ENCODE results near the gene P2RX2.

P2RX2 gene

GRCh38 chr12:132604151-132604618, 14.4 kb upstream of the P2RX2 start:
- DNase-seq, result no peak

- no peak for DNase-seq
Observed at GRCh38 chr12:132604668-132605441, 13.7 kb upstream of the P2RX2 start.

DNA sequence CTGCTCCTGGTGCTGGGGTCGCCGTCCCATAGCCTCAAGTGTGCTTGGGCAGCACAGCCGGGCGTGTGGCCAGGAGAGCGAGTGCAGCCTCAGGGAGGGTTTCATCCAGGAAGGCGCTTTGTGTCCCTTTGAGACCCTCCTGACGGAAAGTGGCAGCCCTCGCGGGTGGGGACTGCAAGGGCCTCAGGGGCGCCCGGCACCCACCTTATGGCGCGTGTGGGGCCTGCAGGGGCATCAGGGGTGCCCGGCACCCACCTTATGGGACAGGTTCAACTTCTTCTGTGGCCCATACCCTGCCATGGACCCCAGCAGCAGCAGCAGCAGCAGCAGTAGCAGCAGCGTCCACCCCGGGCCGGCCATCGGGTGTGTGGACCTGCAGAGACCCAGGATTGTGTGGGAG, 12.7 kb upstream of the P2RX2 start:
- no peak for DNase-seq

- no peak for DNase-seq
Observed at GRCh38 chr12:132606466-132606865, 12.1 kb upstream of the P2RX2 start.

DNA sequence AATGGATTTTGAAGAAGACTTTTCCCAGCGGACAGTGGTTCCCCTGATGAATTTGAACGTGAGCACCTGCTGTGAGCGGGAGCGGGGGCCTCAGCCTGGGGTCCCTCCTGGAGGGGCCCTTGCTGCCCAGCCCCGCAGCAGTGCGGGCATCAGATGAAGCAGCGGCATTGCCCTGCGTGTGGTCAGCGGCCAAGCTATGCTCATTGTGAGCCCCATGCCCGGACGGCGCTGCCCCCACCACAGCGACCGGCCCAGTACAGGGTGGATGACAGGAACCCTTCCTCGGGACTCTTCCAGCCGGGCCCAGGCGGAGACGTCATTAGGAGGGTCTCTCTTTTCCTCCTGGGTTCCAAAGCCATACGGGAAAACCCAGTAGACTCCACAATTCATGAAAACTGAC, 11.6 kb upstream of the P2RX2 start:
- no peak for DNase-seq

DNA sequence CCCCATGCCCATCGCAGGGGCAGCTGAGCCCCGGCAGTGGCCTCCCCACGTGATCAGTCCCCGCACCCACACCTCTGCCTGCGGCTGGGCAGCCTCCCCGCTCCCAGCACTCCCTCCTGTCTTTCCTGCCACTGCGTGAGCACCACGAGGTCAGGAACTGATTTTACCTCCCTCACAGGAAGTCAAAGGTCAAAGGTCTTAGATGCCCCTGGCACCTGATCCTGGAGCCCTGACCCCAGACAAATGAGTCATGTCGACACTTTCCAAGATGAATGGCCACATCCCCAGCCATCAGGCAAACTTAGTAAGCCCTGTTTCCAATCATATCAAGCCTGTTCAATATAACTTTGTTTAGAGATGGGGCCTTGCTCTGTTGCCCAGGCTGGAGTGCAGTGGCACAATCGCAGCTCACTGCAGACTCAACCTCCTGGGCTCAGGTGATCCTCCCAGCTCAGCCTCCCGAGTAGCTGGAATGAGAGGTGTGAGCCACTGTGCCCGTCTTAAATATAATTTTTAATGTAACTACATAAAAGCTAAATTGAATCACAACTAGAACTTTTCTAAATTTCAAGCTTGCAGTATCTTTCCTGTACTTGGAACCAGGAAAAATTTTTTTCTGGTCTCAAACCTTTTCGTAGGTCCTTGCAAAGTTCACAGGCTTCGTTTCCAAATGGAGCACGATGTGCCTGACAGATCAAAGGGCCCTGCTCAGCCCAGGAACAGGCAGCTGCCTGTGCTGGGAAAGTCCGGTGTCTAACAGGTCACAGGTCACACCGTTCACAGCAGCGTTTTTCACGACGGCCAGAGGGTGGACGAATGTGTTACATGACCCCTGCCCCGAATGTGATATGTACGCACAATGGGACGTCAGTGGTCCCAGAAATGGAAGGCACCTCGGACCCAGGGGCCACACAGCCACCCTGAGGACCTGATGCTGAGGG, 10.1 kb upstream of the P2RX2 start:
- DNase-seq, result no peak

DNA sequence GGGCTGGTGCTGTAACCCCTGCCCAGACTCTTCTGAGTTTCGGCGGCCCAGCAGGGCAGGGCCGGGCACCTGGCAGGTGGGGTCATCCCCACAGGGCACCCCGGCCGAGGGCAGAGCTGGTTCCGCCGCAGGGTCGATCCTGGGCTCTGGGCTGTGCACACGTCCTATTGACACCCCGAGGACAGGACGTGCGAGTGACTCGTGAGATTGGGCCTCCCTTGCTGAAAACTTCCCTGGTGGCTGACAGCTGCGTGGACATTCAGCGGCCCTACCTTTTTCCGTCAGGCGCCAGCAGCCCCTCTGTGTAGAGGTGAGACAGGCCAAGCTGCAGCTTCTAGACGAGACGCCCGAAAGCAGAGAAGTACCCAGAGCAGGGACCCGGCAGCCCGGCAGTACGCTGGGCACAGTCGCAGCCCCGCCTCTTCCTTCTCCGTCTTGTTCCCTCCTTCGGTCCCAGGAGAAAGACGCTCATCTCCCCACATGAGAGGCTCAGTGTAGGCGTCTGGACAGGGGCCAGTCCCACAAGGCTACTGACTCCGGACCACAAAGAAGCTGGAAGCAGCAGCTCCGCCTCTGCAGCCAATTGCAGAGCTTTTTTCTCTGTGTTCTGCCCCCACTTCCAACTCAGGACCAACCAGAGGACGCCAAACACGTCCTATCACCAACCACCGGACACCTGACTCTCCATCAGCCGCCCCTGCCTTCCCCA, 8.4 kb upstream of the P2RX2 start, which contains the start of gene LRCOL1:
Gene LRCOL1 (minus strand): TSS at position 532 of the 709 bp plus-strand sequence. CDS start 4,331 bp downstream, outside the sequence.
- no peak for DNase-seq

DNA sequence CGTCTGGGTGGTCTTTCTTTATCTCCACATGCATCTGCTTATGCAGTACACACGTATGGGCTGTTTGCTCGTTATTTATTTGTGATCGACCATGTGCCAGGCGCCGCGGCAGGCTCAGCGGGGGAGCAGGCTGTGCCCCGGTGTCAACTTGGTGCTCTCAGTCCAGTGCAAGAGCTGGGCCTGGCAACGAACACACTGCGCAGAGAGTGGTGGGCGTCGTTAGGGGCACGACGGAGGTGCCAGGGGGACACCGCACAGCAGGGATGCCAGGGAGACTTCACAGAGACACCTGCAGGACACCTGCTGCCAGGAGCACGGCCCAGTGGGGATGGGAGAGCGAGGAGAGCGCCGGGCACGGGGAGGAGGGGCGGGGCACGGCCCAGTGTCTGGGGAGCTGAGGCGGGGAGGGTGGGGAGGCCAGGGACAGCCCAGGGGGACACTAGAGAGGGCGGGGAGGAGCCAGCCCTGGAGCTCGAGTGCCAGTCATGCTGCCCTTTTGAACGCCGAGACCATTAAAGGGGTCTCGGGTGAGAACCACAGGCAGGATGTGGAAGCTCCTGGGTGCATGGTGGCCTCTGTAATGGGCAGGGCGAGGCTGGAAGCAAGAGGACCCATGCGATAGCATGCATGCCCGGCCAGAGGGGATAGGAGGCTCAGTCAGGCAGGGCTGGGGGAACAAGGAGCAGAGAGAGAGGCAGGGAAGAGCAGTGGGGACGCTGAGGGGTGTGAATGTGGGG, 7.5 kb upstream of the P2RX2 start:
- DNase-seq, result no peak

- DNase-seq, result no peak
Observed at GRCh38 chr12:132611620-132612019, 7.0 kb upstream of the P2RX2 start.

GRCh38 chr12:132614029-132614428, 4.5 kb upstream of the P2RX2 start:
- DNase-seq, result no peak

DNA sequence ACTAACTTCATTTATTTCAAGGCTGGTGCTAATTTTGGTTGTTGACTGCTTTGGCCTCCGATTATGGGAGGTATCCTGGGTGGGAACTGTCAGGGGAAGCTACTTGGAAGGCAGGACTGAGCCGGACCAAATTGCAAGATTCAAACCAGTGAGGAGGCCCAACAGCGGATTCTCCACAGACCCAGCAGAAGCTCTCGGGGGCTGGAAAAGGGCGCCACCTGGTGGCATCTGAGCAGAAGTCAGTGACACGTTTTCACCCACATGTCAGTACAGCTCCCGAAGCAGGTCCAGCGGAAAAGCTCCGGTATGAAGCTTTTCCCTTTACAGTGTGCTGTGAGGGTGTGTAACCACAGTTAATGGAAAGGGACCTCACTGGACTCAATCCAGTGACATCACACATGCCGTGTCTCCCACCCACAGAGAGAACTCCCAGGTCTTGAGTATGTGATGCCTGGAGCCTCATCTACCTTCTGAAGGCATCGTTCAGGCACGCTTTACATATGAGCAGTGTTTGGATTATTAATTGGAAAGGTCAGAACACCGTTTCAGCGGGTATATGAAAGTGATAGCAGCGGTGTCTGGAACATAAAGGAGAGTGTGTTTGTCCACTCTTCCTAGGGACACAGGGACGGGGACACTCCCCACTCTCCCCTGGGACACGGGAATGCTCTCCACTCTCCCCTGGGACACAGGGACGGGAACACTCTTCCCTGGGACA, 3.6 kb upstream of the P2RX2 start:
- DNase-seq, result no peak

- no peak for DNase-seq
Observed at GRCh38 chr12:132615579-132616038, 3.0 kb upstream of the P2RX2 start.

DNA sequence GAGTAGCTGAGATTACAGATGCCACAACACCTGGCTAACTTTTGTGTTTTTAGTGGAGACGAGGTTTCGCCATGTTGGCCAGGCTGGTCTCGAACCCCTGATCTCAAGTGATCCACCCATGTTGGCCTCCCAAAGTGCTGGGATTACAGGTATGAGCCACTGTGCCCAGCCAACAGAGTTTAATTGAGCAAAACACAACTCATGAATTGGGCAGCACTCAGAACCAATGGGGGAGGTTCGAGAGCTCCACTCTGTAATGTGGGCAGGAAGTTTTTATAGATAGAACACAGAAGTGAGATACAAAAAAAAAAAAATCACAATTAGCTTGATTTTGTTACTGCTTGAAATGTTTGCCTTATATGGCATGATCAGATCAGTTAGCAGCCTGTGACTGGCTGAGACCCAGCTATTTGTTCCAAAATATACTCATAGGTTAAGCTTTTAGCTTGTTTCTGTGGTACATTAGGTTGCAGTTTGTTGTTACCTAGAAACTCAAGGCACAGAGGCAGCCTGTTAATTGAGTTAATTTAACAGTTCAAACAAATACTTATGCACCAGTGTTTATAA, 1.4 kb upstream of the P2RX2 start:
- DNase-seq, result no peak

GRCh38 chr12:132617822-132618682, 524 bp upstream of the P2RX2 start:
- no peak for DNase-seq

DNA sequence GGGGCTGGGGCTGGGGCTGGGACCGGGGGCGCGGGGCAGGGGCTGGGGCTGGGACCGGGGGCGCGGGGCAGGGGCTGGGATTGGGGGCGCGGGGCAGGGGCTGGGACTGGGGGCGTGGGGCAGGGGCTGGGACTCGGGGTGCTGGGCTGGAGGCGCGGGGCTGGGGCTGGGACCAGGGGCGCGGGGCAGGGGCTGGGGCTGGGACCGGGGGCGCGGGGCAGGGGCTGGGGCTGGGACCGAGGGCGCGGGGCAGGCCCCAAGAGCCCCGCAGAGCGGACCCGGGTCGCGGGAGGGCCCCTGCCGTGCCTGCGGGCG, 452 bp downstream of the P2RX2 start:
- no peak for DNase-seq

GRCh38 chr12:132619386-132620112, 973 bp downstream of the P2RX2 start:
- no peak for DNase-seq

DNA sequence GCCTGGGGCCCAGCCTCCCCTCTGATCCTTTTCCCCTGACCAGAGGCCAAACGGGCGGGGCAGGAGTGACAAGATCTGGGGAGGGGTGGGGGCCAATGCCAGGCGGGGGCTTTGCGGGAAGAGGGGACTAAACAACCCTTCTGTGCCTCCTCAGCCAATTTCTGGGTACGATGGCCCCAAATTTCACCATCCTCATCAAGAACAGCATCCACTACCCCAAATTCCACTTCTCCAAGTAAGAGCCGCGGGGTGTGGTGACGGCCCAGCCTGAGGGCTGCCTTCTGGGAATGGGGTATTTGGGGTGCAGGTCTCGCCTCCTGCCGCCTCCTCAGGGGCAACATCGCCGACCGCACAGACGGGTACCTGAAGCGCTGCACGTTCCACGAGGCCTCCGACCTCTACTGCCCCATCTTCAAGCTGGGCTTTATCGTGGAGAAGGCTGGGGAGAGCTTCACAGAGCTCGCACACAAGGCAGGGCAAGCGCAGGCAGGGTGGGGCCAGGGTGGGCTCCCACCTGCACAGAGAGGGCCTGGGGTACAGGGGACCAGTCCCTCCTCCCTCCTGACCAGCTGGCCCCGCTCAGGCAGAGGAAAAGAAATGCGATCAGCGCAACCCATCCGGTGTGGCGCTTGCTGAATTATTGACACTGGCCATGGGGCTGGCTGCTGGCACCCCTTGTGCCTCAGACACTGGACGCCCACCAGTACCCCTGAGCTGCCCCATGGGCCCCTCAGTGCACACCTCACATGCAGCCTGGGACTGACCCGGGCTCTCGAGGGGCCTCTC, 1.7 kb downstream of the P2RX2 start:
- no peak for DNase-seq

- DNase-seq, result no peak
Observed at GRCh38 chr12:132620899-132621656, 2.5 kb downstream of the P2RX2 start.
